ENCODE data around the gene TGFA.
A peak's percentile ranks its signal among the peaks of the same experiment; 100 is the strongest.

Gene TGFA

GRCh38 chr2:70574109-70574508 lies 20.5 kb upstream of the TGFA start:
- peaks cover 4% of the 10 kb centered on the region for H3K9me3 ChIP-seq (ENCODE audit: insufficient read depth, low read depth, low read length)
- no peak overlapping the region for H3K4me3 ChIP-seq (ENCODE audit: low read depth, low read length)
- no peak overlapping the region for H3K18ac ChIP-seq (ENCODE audit: low read length)
- H2AFZ ChIP-seq (ENCODE audit: insufficient read depth, low read length, poor library complexity) = no peak overlapping the region
- no peak overlapping the region for H4K91ac ChIP-seq (ENCODE audit: low read depth, low read length)
- H3K4me2 ChIP-seq (ENCODE audit: low read length) = no peak overlapping the region
- WGBS (ENCODE audit: extremely low coverage, insufficient coverage, insufficient read length) = no CpG with 5 or more reads among the region's 2 CpGs
- H4K8ac ChIP-seq (ENCODE audit: low read depth, low read length) = no peak overlapping the region
- no peak overlapping the region for H4K12ac ChIP-seq (ENCODE audit: low read depth, low read length)
- no peaks in the 10 kb centered on the region for H3K79me2 ChIP-seq (ENCODE audit: control insufficient read depth, insufficient read depth, low read length, poor library complexity)
- H2BK12ac ChIP-seq (ENCODE audit: low read length) = no peak overlapping the region
- no peak overlapping the region for H3K23ac ChIP-seq (ENCODE audit: low read length)
- no peaks in the 10 kb centered on the region for H3K4me1 ChIP-seq (ENCODE audit: control insufficient read depth in 1 of 2, insufficient read depth in 2 of 2, low read length in 2 of 2)
- no peak overlapping the region for H3K14ac ChIP-seq (ENCODE audit: low read length)
- no peak overlapping the region for H2BK120ac ChIP-seq (ENCODE audit: insufficient read depth, low read length, poor library complexity)
- DNase-seq = no peak
- H3K36me3 ChIP-seq (ENCODE audit: control insufficient read depth in 1 of 2, insufficient read depth in 2 of 2, low read length in 2 of 2) = no peaks in the 10 kb centered on the region
- no peaks in the 10 kb centered on the region for H3K79me1 ChIP-seq (ENCODE audit: low read length)
- no peak overlapping the region for H3K4ac ChIP-seq (ENCODE audit: low read depth, low read length)
- H3K9ac ChIP-seq (ENCODE audit: low read length) = no peak overlapping the region
- no peak overlapping the region for H3K27ac ChIP-seq (ENCODE audit: low read depth, low read length)
- H3K27me3 ChIP-seq (ENCODE audit: insufficient read depth, low read length) = no peaks in the 10 kb centered on the region
- H2AK5ac ChIP-seq (ENCODE audit: low read length) = no peak overlapping the region
- no peak overlapping the region for H2BK5ac ChIP-seq (ENCODE audit: low read depth, low read length, poor library complexity)

- no peaks in the 10 kb centered on the region for H3K79me2 ChIP-seq (ENCODE audit: control insufficient read depth, insufficient read depth, low read length, poor library complexity)
- H4K8ac ChIP-seq (ENCODE audit: low read depth, low read length) = no peak overlapping the region
- no peak overlapping the region for H3K4ac ChIP-seq (ENCODE audit: low read depth, low read length)
- no peak overlapping the region for H3K4me3 ChIP-seq (ENCODE audit: low read depth, low read length)
- no peaks in the 10 kb centered on the region for H3K79me1 ChIP-seq (ENCODE audit: low read length)
- H3K27me3 ChIP-seq (ENCODE audit: insufficient read depth, low read length) = no peaks in the 10 kb centered on the region
- DNase-seq = peak; percentile 82
- no peaks in the 10 kb centered on the region for H3K36me3 ChIP-seq (ENCODE audit: control insufficient read depth in 1 of 2, insufficient read depth in 2 of 2, low read length in 2 of 2)
- H3K4me1 ChIP-seq (ENCODE audit: control insufficient read depth in 1 of 2, insufficient read depth in 2 of 2, low read length in 2 of 2) = no peaks in the 10 kb centered on the region
- no peak overlapping the region for H3K18ac ChIP-seq (ENCODE audit: low read length)
- no CpG with 5 or more reads among the region's 7 CpGs for WGBS (ENCODE audit: extremely low coverage, insufficient coverage, insufficient read length)
- H2BK5ac ChIP-seq (ENCODE audit: low read depth, low read length, poor library complexity) = no peak overlapping the region
- no peak overlapping the region for H3K4me2 ChIP-seq (ENCODE audit: low read length)
- no peak overlapping the region for H3K27ac ChIP-seq (ENCODE audit: low read depth, low read length)
- no peak overlapping the region for H3K14ac ChIP-seq (ENCODE audit: low read length)
- peaks cover 4% of the 10 kb centered on the region for H3K9me3 ChIP-seq (ENCODE audit: insufficient read depth, low read depth, low read length)
- H4K12ac ChIP-seq (ENCODE audit: low read depth, low read length) = no peak overlapping the region
- no peak overlapping the region for H2BK120ac ChIP-seq (ENCODE audit: insufficient read depth, low read length, poor library complexity)
- H3K9ac ChIP-seq (ENCODE audit: low read length) = no peak overlapping the region
- no peak overlapping the region for H2BK12ac ChIP-seq (ENCODE audit: low read length)
- no peak overlapping the region for H2AFZ ChIP-seq (ENCODE audit: insufficient read depth, low read length, poor library complexity)
- H2AK5ac ChIP-seq (ENCODE audit: low read length) = no peak overlapping the region
- no peak overlapping the region for H4K91ac ChIP-seq (ENCODE audit: low read depth, low read length)
- H3K23ac ChIP-seq (ENCODE audit: low read length) = no peak overlapping the region
These were observed 16.5 kb upstream of the TGFA start for GRCh38 chr2:70570041-70570661.

GRCh38 chr2:70569559-70569958 lies 15.9 kb upstream of the TGFA start:
- Histone ChIP-seq H3K79me1 (ENCODE audit: low read length) (no peaks in the 10 kb centered on the region), H3K14ac (ENCODE audit: low read length) (no peak overlapping the region), H3K4me3 (ENCODE audit: low read depth, low read length) (no peak overlapping the region), H2AK5ac (ENCODE audit: low read length) (no peak overlapping the region), H3K4me2 (ENCODE audit: low read length) (no peak overlapping the region), H3K4ac (ENCODE audit: low read depth, low read length) (no peak overlapping the region), H3K27me3 (ENCODE audit: insufficient read depth, low read length) (no peaks in the 10 kb centered on the region), H2BK12ac (ENCODE audit: low read length) (no peak overlapping the region), H2BK5ac (ENCODE audit: low read depth, low read length, poor library complexity) (no peak overlapping the region), H3K79me2 (ENCODE audit: control insufficient read depth, insufficient read depth, low read length, poor library complexity) (no peaks in the 10 kb centered on the region), H3K4me1 (ENCODE audit: control insufficient read depth in 1 of 2, insufficient read depth in 2 of 2, low read length in 2 of 2) (no peaks in the 10 kb centered on the region), H3K23ac (ENCODE audit: low read length) (no peak overlapping the region), H2AFZ (ENCODE audit: insufficient read depth, low read length, poor library complexity) (no peak overlapping the region), H4K8ac (ENCODE audit: low read depth, low read length) (no peak overlapping the region), H3K27ac (ENCODE audit: low read depth, low read length) (no peak overlapping the region), H3K9me3 (ENCODE audit: insufficient read depth, low read depth, low read length) (peaks cover 4% of the 10 kb centered on the region), H4K12ac (ENCODE audit: low read depth, low read length) (no peak overlapping the region), H3K9ac (ENCODE audit: low read length) (no peak overlapping the region), H2BK120ac (ENCODE audit: insufficient read depth, low read length, poor library complexity) (no peak overlapping the region), H3K36me3 (ENCODE audit: control insufficient read depth in 1 of 2, insufficient read depth in 2 of 2, low read length in 2 of 2) (no peaks in the 10 kb centered on the region), H4K91ac (ENCODE audit: low read depth, low read length) (no peak overlapping the region), H3K18ac (ENCODE audit: low read length) (no peak overlapping the region)
- DNase-seq = no peak
- no CpG with 5 or more reads among the region's 6 CpGs for WGBS (ENCODE audit: extremely low coverage, insufficient coverage, insufficient read length)

GRCh38 chr2:70566906-70567305 lies 13.3 kb upstream of the TGFA start:
- Histone ChIP-seq H4K91ac (ENCODE audit: low read depth, low read length) (no peak overlapping the region), H3K79me1 (ENCODE audit: low read length) (no peaks in the 10 kb centered on the region), H2AFZ (ENCODE audit: insufficient read depth, low read length, poor library complexity) (no peak overlapping the region), H2BK120ac (ENCODE audit: insufficient read depth, low read length, poor library complexity) (no peak overlapping the region), H4K8ac (ENCODE audit: low read depth, low read length) (no peak overlapping the region), H3K4me2 (ENCODE audit: low read length) (no peak overlapping the region), H3K27ac (ENCODE audit: low read depth, low read length) (no peak overlapping the region), H3K9ac (ENCODE audit: low read length) (no peak overlapping the region), H3K14ac (ENCODE audit: low read length) (no peak overlapping the region), H3K9me3 (ENCODE audit: insufficient read depth, low read depth, low read length) (peaks cover 4% of the 10 kb centered on the region), H2AK5ac (ENCODE audit: low read length) (no peak overlapping the region), H3K4me3 (ENCODE audit: low read depth, low read length) (no peak overlapping the region), H3K79me2 (ENCODE audit: control insufficient read depth, insufficient read depth, low read length, poor library complexity) (no peaks in the 10 kb centered on the region), H4K12ac (ENCODE audit: low read depth, low read length) (no peak overlapping the region), H3K23ac (ENCODE audit: low read length) (no peak overlapping the region), H2BK5ac (ENCODE audit: low read depth, low read length, poor library complexity) (no peak overlapping the region), H2BK12ac (ENCODE audit: low read length) (no peak overlapping the region), H3K18ac (ENCODE audit: low read length) (no peak overlapping the region), H3K27me3 (ENCODE audit: insufficient read depth, low read length) (no peaks in the 10 kb centered on the region), H3K36me3 (ENCODE audit: control insufficient read depth in 1 of 2, insufficient read depth in 2 of 2, low read length in 2 of 2) (no peaks in the 10 kb centered on the region), H3K4me1 (ENCODE audit: control insufficient read depth in 1 of 2, insufficient read depth in 2 of 2, low read length in 2 of 2) (no peaks in the 10 kb centered on the region), H3K4ac (ENCODE audit: low read depth, low read length) (no peak overlapping the region)
- no CpG with 5 or more reads among the region's 2 CpGs for WGBS (ENCODE audit: extremely low coverage, insufficient coverage, insufficient read length)
- DNase-seq = no peak

All from trophoblast cell (in vitro differentiated cells and primary cell).